ENCODE measurements around the gene GTF2I.
"Not testable (repeated sequence)": the region's sequence is repeated elsewhere in the genome, so short reads cannot be mapped to it uniquely, and the experiment has no call there.

Gene GTF2I

GRCh38 chr7:74627661-74628411 is 29.7 kb upstream of the GTF2I start:
- Histone ChIP-seq H3K9ac (peak overlapping the region; percentile 20; the same call in 1 of the 2 replicates), H3K4me3 (no peak overlapping the region), H4K20me1 (no peaks in the 10 kb centered on the region), H3K4me2 (peak overlapping the region; percentile 67), H3K4me1 (peaks cover 50% of the 10 kb centered on the region), H3K36me3 (no peaks in the 10 kb centered on the region), H3K27ac (peak overlapping the region; percentile 66), H3K27me3 (no peaks in the 10 kb centered on the region), H3K9me3 (no peaks in the 10 kb centered on the region)
- no peak for TF ChIP-seq Cebpa-rat (IDR thresholded peaks at IDR 0.05)

- H3K27ac ChIP-seq: no peak overlapping the region
- TF ChIP-seq Cebpa-rat (IDR thresholded peaks at IDR 0.05): no peak
- no peaks in the 10 kb centered on the region for H4K20me1 ChIP-seq
- H3K9ac ChIP-seq: no peak overlapping the region
- no peaks in the 10 kb centered on the region for H3K9me3 ChIP-seq
- no peak overlapping the region for H3K4me3 ChIP-seq
- peaks cover 43% of the 10 kb centered on the region for H3K4me1 ChIP-seq
- H3K36me3 ChIP-seq: no peaks in the 10 kb centered on the region
- H3K4me2 ChIP-seq: no peak overlapping the region
- no peaks in the 10 kb centered on the region for H3K27me3 ChIP-seq
Observed at GRCh38 chr7:74632505-74632904, 25.0 kb upstream of the GTF2I start.

GRCh38 chr7:74633451-74633921 is 24.0 kb upstream of the GTF2I start:
- no peak for TF ChIP-seq Cebpa-rat (IDR thresholded peaks at IDR 0.05)
- H3K27me3 ChIP-seq: no peaks in the 10 kb centered on the region
- no peaks in the 10 kb centered on the region for H4K20me1 ChIP-seq
- H3K36me3 ChIP-seq: no peaks in the 10 kb centered on the region
- H3K9me3 ChIP-seq: no peaks in the 10 kb centered on the region
- H3K4me2 ChIP-seq: no peak overlapping the region
- H3K4me1 ChIP-seq: peaks cover 39% of the 10 kb centered on the region
- no peak overlapping the region for H3K4me3 ChIP-seq
- no peak overlapping the region for H3K9ac ChIP-seq
- H3K27ac ChIP-seq: 0 out of 2 replicates have a peak overlapping the region, but pooled peaks have one; percentile 26

GRCh38 chr7:74637745-74638144 is 19.8 kb upstream of the GTF2I start:
- Histone ChIP-seq H3K36me3 (no peaks in the 10 kb centered on the region), H3K9me3 (no peaks in the 10 kb centered on the region), H3K4me2 (no peak overlapping the region), H3K4me3 (no peak overlapping the region), H4K20me1 (no peaks in the 10 kb centered on the region), H3K27ac (no peak overlapping the region), H3K4me1 (peaks cover 49% of the 10 kb centered on the region), H3K27me3 (no peaks in the 10 kb centered on the region), H3K9ac (no peak overlapping the region)
- TF ChIP-seq Cebpa-rat (IDR thresholded peaks at IDR 0.05): no peak

GRCh38 chr7:74650055-74650454 is 7.5 kb upstream of the GTF2I start:
- peak overlapping the region; percentile 78 for H3K4me2 ChIP-seq
- not testable (repeated sequence) for H3K27ac ChIP-seq, H3K9me3 ChIP-seq, H4K20me1 ChIP-seq, H3K27me3 ChIP-seq, H3K36me3 ChIP-seq
- peak overlapping the region; percentile 71; the same call in 1 of the 2 replicates for H3K9ac ChIP-seq
- H3K4me3 ChIP-seq: peak overlapping the region; percentile 64
- H3K4me1 ChIP-seq: peaks cover 61% of the 10 kb centered on the region

GRCh38 chr7:74650493-74651132 is 6.9 kb upstream of the GTF2I start:
- peak overlapping the region; percentile 75 for H3K27ac ChIP-seq
- peak overlapping the region; percentile 71 for H3K9ac ChIP-seq

GRCh38 chr7:74651133-74651504 is 6.4 kb upstream of the GTF2I start:
- peak overlapping the region; percentile 71 for H3K9ac ChIP-seq
- H3K4me3 ChIP-seq: peak overlapping the region; percentile 64
- H4K20me1 ChIP-seq: not testable (repeated sequence)

More at GRCh38 chr7:74650493-74651132, 6.9 kb upstream of the GTF2I start:
- Histone ChIP-seq H3K4me2 (peak overlapping the region; percentile 78), H3K4me1 (peaks cover 66% of the 10 kb centered on the region), H3K4me3 (peak overlapping the region; percentile 64)
- H3K27me3 ChIP-seq, H3K36me3 ChIP-seq, H3K9me3 ChIP-seq, H4K20me1 ChIP-seq: not testable (repeated sequence)

GRCh38 chr7:74653686-74654181 is 3.8 kb upstream of the GTF2I start:
- H3K9me3 ChIP-seq: no peaks in the 10 kb centered on the region
- H3K27ac ChIP-seq: no peak overlapping the region
- no peaks in the 10 kb centered on the region for H3K36me3 ChIP-seq
- peaks cover 3% of the 10 kb centered on the region for H4K20me1 ChIP-seq
- no peak overlapping the region for H3K4me3 ChIP-seq
- H3K4me1 ChIP-seq: peaks cover 68% of the 10 kb centered on the region
- peak overlapping the region; percentile 78; the same call in 1 of the 2 replicates for H3K4me2 ChIP-seq
- no peak for TF ChIP-seq Cebpa-rat (IDR thresholded peaks at IDR 0.05)
- no peak overlapping the region for H3K9ac ChIP-seq
- H3K27me3 ChIP-seq: no peaks in the 10 kb centered on the region

More at GRCh38 chr7:74651133-74651504, 6.4 kb upstream of the GTF2I start:
- Histone ChIP-seq H3K27ac (peak overlapping the region; percentile 75), H3K4me2 (peak overlapping the region; percentile 78), H3K4me1 (peaks cover 71% of the 10 kb centered on the region)
- H3K27me3 ChIP-seq, H3K36me3 ChIP-seq, H3K9me3 ChIP-seq: not testable (repeated sequence)

- Histone ChIP-seq H4K20me1 (peaks cover 14% of the 10 kb centered on the region), H3K9ac (peak overlapping the region; percentile 75; the same call in 1 of the 2 replicates), H3K4me3 (no peak overlapping the region), H3K27me3 (no peaks in the 10 kb centered on the region), H3K4me2 (peak overlapping the region; percentile 95), H3K36me3 (no peaks in the 10 kb centered on the region), H3K27ac (peak overlapping the region; percentile 100), H3K9me3 (no peaks in the 10 kb centered on the region), H3K4me1 (peaks cover 69% of the 10 kb centered on the region)
- no peak for TF ChIP-seq Cebpa-rat (IDR thresholded peaks at IDR 0.05)
Observed at GRCh38 chr7:74654811-74655210, 2.7 kb upstream of the GTF2I start.

- H3K4me1 ChIP-seq: peaks cover 74% of the 10 kb centered on the region
- H3K4me2 ChIP-seq: peak overlapping the region; percentile 95
- peak overlapping the region; percentile 75 for H3K9ac ChIP-seq
- no peaks in the 10 kb centered on the region for H3K36me3 ChIP-seq
- no peak for TF ChIP-seq Cebpa-rat (IDR thresholded peaks at IDR 0.05)
- H4K20me1 ChIP-seq: peaks cover 19% of the 10 kb centered on the region
- H3K27ac ChIP-seq: peak overlapping the region; percentile 100
- no peaks in the 10 kb centered on the region for H3K27me3 ChIP-seq
- H3K9me3 ChIP-seq: no peaks in the 10 kb centered on the region
- H3K4me3 ChIP-seq: peak overlapping the region; percentile 99
Observed at GRCh38 chr7:74655324-74655723, 2.2 kb upstream of the GTF2I start.
